GM23338 (cell line): ENCODE results near the gene CD58. TPM values are rescaled to one million over a fixed set of nuclear protein-coding genes. Genes with fewer than 3 reads are reported as not detected.

ENCODE experiments used
- ATAC-seq: fragments of 200-7000 bp; cut with Tn5 transposase; 3 replicates; pipeline ENCODE4 v1.9.1; 2020
- DNase-seq: peaks from one replicate; pipeline ENCODE4 v3.0.0-alpha.2; 2015; ENCODE audit warnings: low spot score
- H2AFZ ChIP-seq: fragments of 200-600 bp; sonication (generic); 2 replicates; pipeline ENCODE4 v1.8.0; 2016; ENCODE audit warnings: antibody characterized with exemption, mild to moderate bottlenecking, moderate library complexity
- H3F3A ChIP-seq: fragments of 200-600 bp; sonication (generic); replicated peaks from 2 replicates; pipeline ENCODE4 v1.8.0; 2017; ENCODE audit warnings: antibody characterized with exemption, mixed run types, low read depth
- H3K27ac ChIP-seq: fragments of 200-600 bp; sonication (generic); 2 replicates; pipeline ENCODE4 v1.6.1; 2016; ENCODE audit warnings: low read depth
- H3K27me3 ChIP-seq: fragments of 200-600 bp; sonication (generic); 2 replicates; pipeline ENCODE4 v1.8.0; 2016; ENCODE audit warnings: mild to moderate bottlenecking, mixed run types, moderate library complexity; ENCODE audit not compliant: insufficient read depth
- H3K36me3 ChIP-seq: fragments of 200-600 bp; sonication (generic); 2 replicates; pipeline ENCODE4 v1.8.0; 2016; ENCODE audit warnings: mild to moderate bottlenecking; ENCODE audit not compliant: insufficient read depth
- H3K4me1 ChIP-seq: fragments of 200-600 bp; sonication (generic); 2 replicates; pipeline ENCODE4 v1.8.0; 2016; ENCODE audit warnings: mild to moderate bottlenecking, moderate library complexity; ENCODE audit not compliant: insufficient read depth
- H3K4me2 ChIP-seq: fragments of 200-600 bp; sonication (generic); 2 replicates; pipeline ENCODE4 v1.7.1; 2017; ENCODE audit warnings: mixed run types
- H3K4me3 ChIP-seq: fragments of 200-600 bp; sonication (generic); 2 replicates; pipeline ENCODE4 v1.6.1; 2016; ENCODE audit warnings: mixed run types
- H3K79me2 ChIP-seq: fragments of 200-600 bp; sonication (generic); replicated peaks from 2 replicates; pipeline ENCODE4 v1.8.0; 2017; ENCODE audit warnings: mild to moderate bottlenecking; ENCODE audit not compliant: insufficient read depth
- H3K9me2 ChIP-seq: fragments of 200-600 bp; sonication (generic); 2 replicates; pipeline ENCODE4 v1.8.0; 2017; ENCODE audit not compliant: insufficient read depth
- H4K20me1 ChIP-seq: fragments of 200-600 bp; sonication (generic); replicated peaks from 2 replicates; pipeline ENCODE4 v1.8.0; 2017; ENCODE audit warnings: mild to moderate bottlenecking; ENCODE audit not compliant: insufficient read depth
- H3K27ac Mint-ChIP-seq: 2 replicates; pipeline ENCODE4 v1.8.0; 2020; ENCODE audit warnings: inconsistent platforms, mild to moderate bottlenecking, moderate library complexity, mixed read lengths
- H3K27me3 Mint-ChIP-seq: 3 replicates; pipeline ENCODE4 v1.8.0; 2022; ENCODE audit warnings: low read depth, mild to moderate bottlenecking, moderate library complexity, mixed read lengths, inconsistent platforms; ENCODE audit not compliant: insufficient read depth, poor library complexity
- H3K36me3 Mint-ChIP-seq: 3 replicates; pipeline ENCODE4 v1.8.0; 2021; ENCODE audit warnings: low read depth, mild to moderate bottlenecking, inconsistent platforms, moderate library complexity, mixed read lengths
- H3K4me1 Mint-ChIP-seq: 3 replicates; pipeline ENCODE4 v1.8.0; 2020; ENCODE audit warnings: mild to moderate bottlenecking, inconsistent platforms, mixed read lengths
- H3K4me3 Mint-ChIP-seq: 3 replicates; pipeline ENCODE4 v1.8.0; 2021; ENCODE audit warnings: moderate library complexity, mild to moderate bottlenecking, inconsistent platforms, mixed read lengths
- H3K9me3 Mint-ChIP-seq: 3 replicates; pipeline ENCODE4 v1.8.0; 2020; ENCODE audit warnings: moderate library complexity, mild to moderate bottlenecking, inconsistent platforms, mixed read lengths
- EZH2phosphoT487 ChIP-seq: fragments of 200-600 bp; sonication (generic); IDR thresholded peaks from one replicate; pipeline ENCODE4 v1.8.1; 2018; ENCODE audit warnings: antibody characterized with exemption; ENCODE audit not compliant: unreplicated experiment
- JUNB ChIP-seq: IDR thresholded peaks from one replicate; pipeline ENCODE4 v1.6.1; 2016; ENCODE audit warnings: antibody characterized with exemption; ENCODE audit not compliant: unreplicated experiment
- NANOG ChIP-seq: IDR thresholded peaks from 2 replicates; pipeline ENCODE4 v1.6.1; 2016; ENCODE audit warnings: antibody characterized with exemption, borderline replicate concordance
- POLR2AphosphoS5 ChIP-seq: IDR thresholded peaks from 2 replicates; pipeline ENCODE4 v1.6.1; 2016; ENCODE audit warnings: antibody characterized with exemption, low read depth
- polyA plus RNA-seq: library from polyadenylated mRNA; unstranded; fragments of >200 nt; fragmentation: Nextera tagmentation; extraction: Ambion mirVana; gene quantifications from 2 replicates; pipeline ENCODE4 v1.2.1, GENCODE V29; 2016
- total RNA-seq: library from RNA; depleted of rRNA; stranded (reverse); fragments of >200 nt; shearing (Covaris generic); gene quantifications from 2 replicates; pipeline ENCODE4 v1.2.3, GENCODE V29; 2014
- TF ChIP-seq, protein P1 (sequence below): IDR thresholded peaks from one replicate; pipeline ENCODE4 v1.6.1; 2018; ENCODE audit warnings: antibody characterized with exemption; ENCODE audit not compliant: unreplicated experiment
- TF ChIP-seq, protein P2 (sequence below): IDR thresholded peaks from 2 replicates; pipeline ENCODE4 v1.6.1; 2016; ENCODE audit warnings: antibody characterized with exemption
- TF ChIP-seq, protein P3 (sequence below), 2 experiments: fragments of 200-600 bp in 1 of 2; sonication (generic) in 1 of 2; conservative IDR thresholded peaks; 2 replicates each; pipeline versions ENCODE4 v1.5.1 to v1.6.1; 2016 to 2017; ENCODE audit warnings: antibody characterized with exemption in 2 of 2, low read depth in 2 of 2, mild to moderate bottlenecking in 2 of 2, moderate library complexity in 1 of 2

Gene CD58
- total and polyA plus RNA-seq, 2 experiments from 2014 or later, result 9.2 to 12.5 TPM

DNA sequence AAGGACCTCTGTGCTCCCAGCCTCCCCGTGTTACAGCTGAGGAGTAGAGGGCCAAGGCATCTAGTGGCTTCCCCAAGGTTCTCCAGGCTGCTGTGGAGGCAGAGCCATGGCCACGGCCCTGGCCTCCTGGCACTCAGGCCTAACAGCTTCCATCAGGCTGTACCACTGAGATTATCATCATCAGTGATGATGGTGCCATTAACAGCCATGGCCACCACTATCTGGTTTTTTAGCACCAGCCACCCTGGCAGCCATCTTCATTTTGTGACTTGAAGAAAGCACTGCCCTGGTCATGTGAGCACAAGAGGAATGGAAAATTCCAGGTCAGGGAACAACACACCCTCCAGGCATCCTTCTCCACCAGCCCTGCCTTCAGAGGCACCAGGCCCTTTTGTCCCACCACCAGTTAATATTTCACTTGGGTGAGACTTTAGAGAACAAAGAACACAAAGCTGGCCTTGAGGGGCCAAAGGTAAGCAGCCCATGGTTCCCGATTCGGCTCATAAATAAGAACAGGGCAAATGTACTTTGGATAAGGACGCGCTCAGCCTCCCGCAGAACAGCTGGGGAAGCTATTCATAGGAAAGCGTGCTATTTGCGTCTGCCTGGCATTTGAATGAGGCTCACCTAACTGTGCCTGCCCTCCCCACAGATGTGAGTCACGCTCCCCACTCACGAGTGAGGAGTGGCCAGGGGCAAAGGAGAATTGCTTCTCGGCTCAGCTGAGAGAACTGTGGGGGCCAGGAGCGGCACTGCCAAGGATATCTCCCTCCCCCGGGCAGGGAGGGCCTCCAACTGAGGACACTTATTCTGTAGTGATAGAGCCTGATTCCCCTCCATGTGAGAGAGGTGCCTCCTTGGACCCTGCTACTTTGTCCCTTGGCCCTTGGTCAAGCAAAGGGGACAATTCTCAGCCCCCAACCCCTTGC, 95.6 kb downstream of the CD58 start (continued):
- TF ChIP-seq, protein P1, sequence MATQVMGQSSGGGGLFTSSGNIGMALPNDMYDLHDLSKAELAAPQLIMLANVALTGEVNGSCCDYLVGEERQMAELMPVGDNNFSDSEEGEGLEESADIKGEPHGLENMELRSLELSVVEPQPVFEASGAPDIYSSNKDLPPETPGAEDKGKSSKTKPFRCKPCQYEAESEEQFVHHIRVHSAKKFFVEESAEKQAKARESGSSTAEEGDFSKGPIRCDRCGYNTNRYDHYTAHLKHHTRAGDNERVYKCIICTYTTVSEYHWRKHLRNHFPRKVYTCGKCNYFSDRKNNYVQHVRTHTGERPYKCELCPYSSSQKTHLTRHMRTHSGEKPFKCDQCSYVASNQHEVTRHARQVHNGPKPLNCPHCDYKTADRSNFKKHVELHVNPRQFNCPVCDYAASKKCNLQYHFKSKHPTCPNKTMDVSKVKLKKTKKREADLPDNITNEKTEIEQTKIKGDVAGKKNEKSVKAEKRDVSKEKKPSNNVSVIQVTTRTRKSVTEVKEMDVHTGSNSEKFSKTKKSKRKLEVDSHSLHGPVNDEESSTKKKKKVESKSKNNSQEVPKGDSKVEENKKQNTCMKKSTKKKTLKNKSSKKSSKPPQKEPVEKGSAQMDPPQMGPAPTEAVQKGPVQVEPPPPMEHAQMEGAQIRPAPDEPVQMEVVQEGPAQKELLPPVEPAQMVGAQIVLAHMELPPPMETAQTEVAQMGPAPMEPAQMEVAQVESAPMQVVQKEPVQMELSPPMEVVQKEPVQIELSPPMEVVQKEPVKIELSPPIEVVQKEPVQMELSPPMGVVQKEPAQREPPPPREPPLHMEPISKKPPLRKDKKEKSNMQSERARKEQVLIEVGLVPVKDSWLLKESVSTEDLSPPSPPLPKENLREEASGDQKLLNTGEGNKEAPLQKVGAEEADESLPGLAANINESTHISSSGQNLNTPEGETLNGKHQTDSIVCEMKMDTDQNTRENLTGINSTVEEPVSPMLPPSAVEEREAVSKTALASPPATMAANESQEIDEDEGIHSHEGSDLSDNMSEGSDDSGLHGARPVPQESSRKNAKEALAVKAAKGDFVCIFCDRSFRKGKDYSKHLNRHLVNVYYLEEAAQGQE, result no peak
- no peak for TF ChIP-seq EZH2phosphoT487

DNA sequence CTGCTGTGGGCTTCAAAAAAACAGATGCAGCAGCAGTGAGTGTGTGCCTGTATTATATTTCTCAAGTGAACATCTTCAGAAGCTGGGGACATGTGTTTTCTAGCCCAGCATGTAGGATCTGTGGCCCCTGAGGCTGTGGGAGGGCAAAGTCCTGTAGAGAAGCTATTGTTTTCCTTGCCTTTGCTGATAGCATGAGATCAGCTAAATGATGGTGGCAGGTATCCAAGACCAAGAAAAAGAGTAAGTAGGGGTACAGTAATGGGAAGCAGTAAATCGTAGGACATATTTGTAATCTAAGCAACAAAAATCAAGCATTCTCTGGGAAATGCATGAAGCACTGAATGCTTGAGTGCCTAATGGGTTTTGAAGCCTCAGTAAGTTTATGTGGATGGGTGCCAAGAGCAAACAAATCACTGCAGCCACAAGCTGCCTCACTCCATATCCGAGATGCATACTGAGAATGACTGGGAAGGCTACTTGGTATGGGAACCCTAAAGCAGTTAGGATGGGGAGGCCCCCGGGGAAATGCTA, 98.3 kb downstream of the CD58 start:
- ATAC-seq (no peak), DNase-seq (no peak)
- no peak overlapping the region for H2AFZ ChIP-seq
- TF ChIP-seq POLR2AphosphoS5 (no peak), NANOG (no peak), JUNB (no peak)
- TF ChIP-seq, protein P1, result no peak
- TF ChIP-seq, protein P2, sequence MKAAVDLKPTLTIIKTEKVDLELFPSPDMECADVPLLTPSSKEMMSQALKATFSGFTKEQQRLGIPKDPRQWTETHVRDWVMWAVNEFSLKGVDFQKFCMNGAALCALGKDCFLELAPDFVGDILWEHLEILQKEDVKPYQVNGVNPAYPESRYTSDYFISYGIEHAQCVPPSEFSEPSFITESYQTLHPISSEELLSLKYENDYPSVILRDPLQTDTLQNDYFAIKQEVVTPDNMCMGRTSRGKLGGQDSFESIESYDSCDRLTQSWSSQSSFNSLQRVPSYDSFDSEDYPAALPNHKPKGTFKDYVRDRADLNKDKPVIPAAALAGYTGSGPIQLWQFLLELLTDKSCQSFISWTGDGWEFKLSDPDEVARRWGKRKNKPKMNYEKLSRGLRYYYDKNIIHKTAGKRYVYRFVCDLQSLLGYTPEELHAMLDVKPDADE, result no peak
- TF ChIP-seq, protein P3, sequence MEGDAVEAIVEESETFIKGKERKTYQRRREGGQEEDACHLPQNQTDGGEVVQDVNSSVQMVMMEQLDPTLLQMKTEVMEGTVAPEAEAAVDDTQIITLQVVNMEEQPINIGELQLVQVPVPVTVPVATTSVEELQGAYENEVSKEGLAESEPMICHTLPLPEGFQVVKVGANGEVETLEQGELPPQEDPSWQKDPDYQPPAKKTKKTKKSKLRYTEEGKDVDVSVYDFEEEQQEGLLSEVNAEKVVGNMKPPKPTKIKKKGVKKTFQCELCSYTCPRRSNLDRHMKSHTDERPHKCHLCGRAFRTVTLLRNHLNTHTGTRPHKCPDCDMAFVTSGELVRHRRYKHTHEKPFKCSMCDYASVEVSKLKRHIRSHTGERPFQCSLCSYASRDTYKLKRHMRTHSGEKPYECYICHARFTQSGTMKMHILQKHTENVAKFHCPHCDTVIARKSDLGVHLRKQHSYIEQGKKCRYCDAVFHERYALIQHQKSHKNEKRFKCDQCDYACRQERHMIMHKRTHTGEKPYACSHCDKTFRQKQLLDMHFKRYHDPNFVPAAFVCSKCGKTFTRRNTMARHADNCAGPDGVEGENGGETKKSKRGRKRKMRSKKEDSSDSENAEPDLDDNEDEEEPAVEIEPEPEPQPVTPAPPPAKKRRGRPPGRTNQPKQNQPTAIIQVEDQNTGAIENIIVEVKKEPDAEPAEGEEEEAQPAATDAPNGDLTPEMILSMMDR (conservative IDR thresholded peaks at IDR 0.05; ENCODE audit: low read depth in 2 of 2), result no peak
- H3K4me3 ChIP-seq, result no peak overlapping the region
- no peaks in the 10 kb centered on the region for H4K20me1 ChIP-seq
- no peaks in the 10 kb centered on the region for H3K36me3 ChIP-seq
- peaks cover 13% of the 10 kb centered on the region for H3K4me1 Mint-ChIP-seq
- no peaks in the 10 kb centered on the region for H3K27me3 ChIP-seq
- no peak overlapping the region for H3K27ac Mint-ChIP-seq
- no peak overlapping the region for H3K4me2 ChIP-seq
- H3K9me3 Mint-ChIP-seq, result no peaks in the 10 kb centered on the region; the same call in 1 of the 3 replicates
- H3K4me1 ChIP-seq, result no peaks in the 10 kb centered on the region
- H3K9me2 ChIP-seq, result peaks cover under 1% of the 10 kb centered on the region; the same call in 1 of the 2 replicates
- H3F3A ChIP-seq, result no peaks in the 10 kb centered on the region
- H3K4me3 Mint-ChIP-seq, result no peak overlapping the region
- no peak overlapping the region for H3K27ac ChIP-seq
- H3K36me3 Mint-ChIP-seq, result no peaks in the 10 kb centered on the region
- H3K79me2 ChIP-seq, result no peaks in the 10 kb centered on the region
- peaks cover 4% of the 10 kb centered on the region for H3K27me3 Mint-ChIP-seq
